ENCODE results near the gene MED27.

MED27 gene

GRCh38 chr9:131876486-131876885 is 203.2 kb downstream of the MED27 start:
- no peak for DNase-seq (ENCODE audit: low read depth)

- no peak for DNase-seq (ENCODE audit: low read depth)
Observed at GRCh38 chr9:131875828-131876485, 203.7 kb downstream of the MED27 start.

- no peak for DNase-seq (ENCODE audit: low read depth)
Observed at GRCh38 chr9:131874916-131875670, 204.6 kb downstream of the MED27 start.

GRCh38 chr9:131874447-131874846 is 205.2 kb downstream of the MED27 start:
- no peak for DNase-seq (ENCODE audit: low read depth)

GRCh38 chr9:131873891-131874440 is 205.7 kb downstream of the MED27 start:
- DNase-seq (ENCODE audit: low read depth), result no peak

- no peak for DNase-seq (ENCODE audit: low read depth)
Observed at GRCh38 chr9:131873335-131873734, 206.3 kb downstream of the MED27 start.

GRCh38 chr9:131872702-131873101 is 207.0 kb downstream of the MED27 start:
- no peak for DNase-seq (ENCODE audit: low read depth)

- DNase-seq (ENCODE audit: low read depth), result no peak
Observed at GRCh38 chr9:131872006-131872405, 207.7 kb downstream of the MED27 start.

- DNase-seq (ENCODE audit: low read depth), result no peak
Observed at GRCh38 chr9:131870156-131870555, 209.5 kb downstream of the MED27 start.

- no peak for DNase-seq (ENCODE audit: low read depth)
Observed at GRCh38 chr9:131869348-131869747, 210.3 kb downstream of the MED27 start.

GRCh38 chr9:131868766-131869165 is 210.9 kb downstream of the MED27 start:
- DNase-seq (ENCODE audit: low read depth), result no peak

- DNase-seq (ENCODE audit: low read depth), result no peak
Observed at GRCh38 chr9:131867611-131868192, 212.0 kb downstream of the MED27 start.

- no peak for DNase-seq (ENCODE audit: low read depth)
Observed at GRCh38 chr9:131865446-131866195, 214.0 kb downstream of the MED27 start.

GRCh38 chr9:131864531-131864930 is 215.1 kb downstream of the MED27 start:
- no peak for DNase-seq (ENCODE audit: low read depth)

GRCh38 chr9:131863306-131863896 is 216.3 kb downstream of the MED27 start:
- DNase-seq (ENCODE audit: low read depth), result no peak

- no peak for DNase-seq (ENCODE audit: low read depth)
Observed at GRCh38 chr9:131862261-131862660, 217.4 kb downstream of the MED27 start.

- no peak for DNase-seq (ENCODE audit: low read depth)
Observed at GRCh38 chr9:131860430-131860829, 219.2 kb downstream of the MED27 start.

GRCh38 chr9:131858147-131858546 is 221.5 kb downstream of the MED27 start:
- no peak for DNase-seq (ENCODE audit: low read depth)

GRCh38 chr9:131856105-131856504 is 223.6 kb downstream of the MED27 start:
- no peak for DNase-seq (ENCODE audit: low read depth)

GRCh38 chr9:131854896-131855613 is 224.6 kb downstream of the MED27 start:
- DNase-seq (ENCODE audit: low read depth), result no peak

- DNase-seq (ENCODE audit: low read depth), result no peak
Observed at GRCh38 chr9:131854334-131854733, 225.3 kb downstream of the MED27 start.
